GM23248 (cell line): ENCODE measurements around the gene RNF130. TPM values are rescaled to one million over a fixed set of nuclear protein-coding genes. Genes with fewer than 3 reads are reported as not detected.

Experiments
- DNase-seq: peaks from one replicate; pipeline ENCODE4 v3.0.0-alpha.2; 2015
- H2AFZ ChIP-seq: fragments of 200-600 bp; sonication (generic); 2 replicates; pipeline ENCODE4 v1.6.1; 2016; ENCODE audit warnings: antibody characterized with exemption
- H3F3A ChIP-seq: fragments of 200-600 bp; sonication (generic); 2 replicates; pipeline ENCODE4 v1.6.1; 2016; ENCODE audit warnings: mild to moderate bottlenecking, antibody characterized with exemption, mixed run types; ENCODE audit not compliant: insufficient read depth
- H3K27ac ChIP-seq: fragments of 200-600 bp; sonication (generic); 2 replicates; pipeline ENCODE4 v1.5.1; 2016; ENCODE audit warnings: mild to moderate bottlenecking
- H3K27me3 ChIP-seq: fragments of 200-600 bp; sonication (generic); replicated peaks from 2 replicates; pipeline ENCODE4 v1.6.1; 2016; ENCODE audit warnings: mild to moderate bottlenecking; ENCODE audit not compliant: insufficient read depth
- H3K36me3 ChIP-seq: fragments of 200-600 bp; sonication (generic); 2 replicates; pipeline ENCODE4 v1.6.1; 2016; ENCODE audit warnings: low read depth, mild to moderate bottlenecking
- H3K4me1 ChIP-seq: fragments of 200-600 bp; sonication (generic); 2 replicates; pipeline ENCODE4 v1.6.1; 2016; ENCODE audit warnings: mild to moderate bottlenecking; ENCODE audit not compliant: insufficient read depth
- H3K4me2 ChIP-seq: fragments of 200-600 bp; sonication (generic); one replicate; pipeline ENCODE4 v1.6.1; 2016; ENCODE audit warnings: mild to moderate bottlenecking; ENCODE audit not compliant: unreplicated experiment
- H3K4me3 ChIP-seq: fragments of 200-600 bp; sonication (generic); 2 replicates; pipeline ENCODE4 v1.5.1; 2016; ENCODE audit warnings: mild to moderate bottlenecking
- H3K79me2 ChIP-seq: fragments of 200-600 bp; sonication (generic); 2 replicates; pipeline ENCODE4 v1.6.1; 2016; ENCODE audit warnings: mild to moderate bottlenecking; ENCODE audit not compliant: insufficient read depth
- H3K9ac ChIP-seq: fragments of 200-600 bp; sonication (generic); 2 replicates; pipeline ENCODE4 v1.6.1; 2016; ENCODE audit warnings: mild to moderate bottlenecking
- H3K9me2 ChIP-seq: fragments of 200-600 bp; sonication (generic); 2 replicates; pipeline ENCODE4 v1.6.1; 2016; ENCODE audit warnings: mixed run types, mild to moderate bottlenecking, moderate library complexity; ENCODE audit not compliant: insufficient read depth
- H3K9me3 ChIP-seq: fragments of 200-600 bp; sonication (generic); one replicate; pipeline ENCODE4 v1.6.1; 2017; ENCODE audit warnings: low read depth
- H4K20me1 ChIP-seq: fragments of 200-600 bp; sonication (generic); 2 replicates; pipeline ENCODE4 v1.6.0; 2016; ENCODE audit not compliant: insufficient read depth
- EZH2 ChIP-seq: fragments of 200-600 bp; sonication (generic); IDR thresholded peaks from 2 replicates; pipeline ENCODE4 v1.6.1; 2018; ENCODE audit warnings: antibody characterized with exemption, mild to moderate bottlenecking; ENCODE audit not compliant: insufficient read depth, poor library complexity, severe bottlenecking
- EZH2phosphoT487 ChIP-seq: fragments of 200-600 bp; sonication (generic); IDR thresholded peaks from 2 replicates; pipeline ENCODE4 v1.6.1; 2018; ENCODE audit warnings: antibody characterized with exemption, moderate library complexity, mild to moderate bottlenecking, low read depth; ENCODE audit not compliant: insufficient read depth
- WGBS, 2 experiments: methylation state at CpG; one replicate each; pipeline ENCODE4 v1.1.6; 2015 to 2017; ENCODE audit warnings: low lambda C conversion rate in 2 of 2, low coverage in 1 of 2; ENCODE audit errors: missing lambda C conversion rate in 2 of 2; 5-methylcytosine and 5-hydroxymethylcytosine counted together
- in situ Hi-C: fragments of 300-500 bp; cut with MboI; formaldehyde crosslinking; loops from 2 replicates; pipeline ENCODE4 v1.15.0; 2020
- polyA plus RNA-seq: library from polyadenylated mRNA; unstranded; fragments of >200 nt; fragmentation: Nextera tagmentation; extraction: Ambion mirVana; gene quantifications from 2 replicates; pipeline ENCODE4 v1.2.1, GENCODE V29; 2016
- total RNA-seq: library from RNA; depleted of rRNA; stranded (reverse); fragments of >200 nt; shearing (Covaris generic); gene quantifications from 2 replicates; pipeline ENCODE4 v1.2.3, GENCODE V29; 2014

Gene RNF130
- total and polyA plus RNA-seq, 2 experiments from 2014 or later, result 27.3 to 49.8 TPM

- no peak overlapping the region for H2AFZ ChIP-seq
- no peak for DNase-seq
- WGBS, 2 experiments, result 69% methylated on average over 14 of the region's 14 CpGs
- H3K27ac ChIP-seq, result no peak overlapping the region
- TF ChIP-seq EZH2phosphoT487, result no peak
- TF ChIP-seq EZH2, result no peak
- no peaks in the 10 kb centered on the region for H3K27me3 ChIP-seq
- no peaks in the 10 kb centered on the region for H3K9me3 ChIP-seq
- no peaks in the 10 kb centered on the region for H3K79me2 ChIP-seq
- H3K9ac ChIP-seq, result no peak overlapping the region
- in situ Hi-C loops, result no loop called here
- no peaks in the 10 kb centered on the region for H4K20me1 ChIP-seq
- no peak overlapping the region for H3K4me3 ChIP-seq
- H3F3A ChIP-seq, result no peaks in the 10 kb centered on the region
- no peak overlapping the region for H3K4me2 ChIP-seq
- no peaks in the 10 kb centered on the region for H3K9me2 ChIP-seq
- H3K4me1 ChIP-seq, result no peaks in the 10 kb centered on the region
- H3K36me3 ChIP-seq, result no peaks in the 10 kb centered on the region
These were observed 43.9 kb upstream of the RNF130 start for GRCh38 chr5:180115326-180116076.

GRCh38 chr5:180114304-180115003 is 42.9 kb upstream of the RNF130 start:
- H3F3A ChIP-seq, result no peaks in the 10 kb centered on the region
- H4K20me1 ChIP-seq, result no peaks in the 10 kb centered on the region
- H3K4me1 ChIP-seq, result no peaks in the 10 kb centered on the region
- H3K36me3 ChIP-seq, result no peaks in the 10 kb centered on the region
- H2AFZ ChIP-seq, result no peak overlapping the region
- no peak overlapping the region for H3K27ac ChIP-seq
- no peak overlapping the region for H3K4me2 ChIP-seq
- no peaks in the 10 kb centered on the region for H3K9me3 ChIP-seq
- H3K27me3 ChIP-seq, result no peaks in the 10 kb centered on the region
- no peaks in the 10 kb centered on the region for H3K79me2 ChIP-seq
- WGBS, 2 experiments, result 69 to 73% methylated on average over 21 to 23 of the region's 23 CpGs
- H3K9me2 ChIP-seq, result no peaks in the 10 kb centered on the region
- TF ChIP-seq EZH2phosphoT487 (no peak), EZH2 (no peak)
- no peak overlapping the region for H3K9ac ChIP-seq
- no peak overlapping the region for H3K4me3 ChIP-seq
- in situ Hi-C loops, result no loop called here
- DNase-seq, result no peak

GRCh38 chr5:180113660-180114303 is 42.2 kb upstream of the RNF130 start:
- Histone ChIP-seq H3K4me2 (no peak overlapping the region), H3K9me3 (no peaks in the 10 kb centered on the region), H3F3A (no peaks in the 10 kb centered on the region), H2AFZ (no peak overlapping the region), H3K4me3 (no peak overlapping the region), H3K79me2 (no peaks in the 10 kb centered on the region), H3K4me1 (no peaks in the 10 kb centered on the region), H3K9ac (no peak overlapping the region), H3K27ac (no peak overlapping the region), H3K36me3 (no peaks in the 10 kb centered on the region), H3K27me3 (no peaks in the 10 kb centered on the region), H3K9me2 (no peaks in the 10 kb centered on the region), H4K20me1 (no peaks in the 10 kb centered on the region)
- TF ChIP-seq EZH2phosphoT487 (no peak), EZH2 (no peak)
- in situ Hi-C loops, result no loop called here
- WGBS, 2 experiments, result 78% methylated on average over 10 to 23 of the region's 23 CpGs
- no peak for DNase-seq

- Histone ChIP-seq H3K79me2 (no peaks in the 10 kb centered on the region), H3K4me2 (no peak overlapping the region), H2AFZ (no peak overlapping the region), H3K4me1 (no peaks in the 10 kb centered on the region), H3K36me3 (no peaks in the 10 kb centered on the region), H3K4me3 (no peak overlapping the region), H3F3A (no peaks in the 10 kb centered on the region), H3K9me2 (no peaks in the 10 kb centered on the region), H3K9me3 (no peaks in the 10 kb centered on the region), H3K27ac (no peak overlapping the region), H3K27me3 (no peaks in the 10 kb centered on the region), H3K9ac (no peak overlapping the region), H4K20me1 (no peaks in the 10 kb centered on the region)
- TF ChIP-seq EZH2phosphoT487 (no peak), EZH2 (no peak)
- WGBS, 2 experiments, result 58 to 61% methylated on average over 15 of the region's 15 CpGs
- no peak for DNase-seq
- in situ Hi-C loops, result no loop called here
These were observed 40.8 kb upstream of the RNF130 start for GRCh38 chr5:180112181-180112861.
